HepG2 (cell line): ENCODE data around the gene TLNRD1. TPM values are rescaled to one million over a fixed set of nuclear protein-coding genes. Genes with fewer than 3 reads are reported as not detected.

Source experiments
- BCL6 ChIP-seq: IDR thresholded peaks from 2 replicates; pipeline ENCODE4 v1.6.1; 2016; ENCODE audit warnings: missing genetic modification reagents, missing compliant biosample characterization
- BRD4 ChIP-seq: sonication (generic); formaldehyde crosslinking; IDR thresholded peaks from 2 replicates; pipeline ENCODE4 v1.4.0; 2020; ENCODE audit warnings: missing genetic modification reagents
- CAMTA2 ChIP-seq: sonication (generic); formaldehyde crosslinking; IDR thresholded peaks from 2 replicates; pipeline ENCODE4 v1.4.0; 2020; ENCODE audit warnings: mild to moderate bottlenecking, missing genetic modification reagents, borderline replicate concordance
- CREM ChIP-seq, 2 experiments: sonication (generic) in 1 of 2; formaldehyde crosslinking in 1 of 2; IDR thresholded peaks; 2 replicates each; pipeline versions ENCODE4 v1.4.0 to v1.6.1; 2016 to 2020; ENCODE audit warnings: antibody characterized with exemption in 1 of 2, mild to moderate bottlenecking in 1 of 2, missing genetic modification reagents in 1 of 2
- FIP1L1 ChIP-seq: fragments of 200-400 bp; formaldehyde crosslinking; IDR thresholded peaks from 2 replicates; pipeline ENCODE4 v1.6.1; 2018; ENCODE audit warnings: low read depth, mild to moderate bottlenecking, low read length, moderate library complexity, borderline replicate concordance; ENCODE audit not compliant: insufficient read depth
- ISL2 ChIP-seq: sonication (generic); formaldehyde crosslinking; IDR thresholded peaks from 2 replicates; pipeline ENCODE4 v1.5.0; 2020; ENCODE audit warnings: missing genetic modification reagents
- KDM2A ChIP-seq: sonication (generic); formaldehyde crosslinking; IDR thresholded peaks from 2 replicates; pipeline ENCODE4 v1.4.0; 2020; ENCODE audit warnings: low read depth, missing genetic modification reagents, borderline replicate concordance
- MED1 ChIP-seq: sonication (generic); formaldehyde crosslinking; IDR thresholded peaks from 2 replicates; pipeline ENCODE4 v1.4.0; 2020; ENCODE audit warnings: missing genetic modification reagents
- NFKBIZ ChIP-seq: IDR thresholded peaks from 2 replicates; pipeline ENCODE4 v1.6.1; 2018; ENCODE audit warnings: missing genetic modification reagents, missing compliant biosample characterization
- PITX1 ChIP-seq: sonication (generic); formaldehyde crosslinking; IDR thresholded peaks from 2 replicates; pipeline ENCODE4 v1.5.1; 2020; ENCODE audit warnings: mild to moderate bottlenecking, missing genetic modification reagents
- SPEN ChIP-seq: sonication (generic); formaldehyde crosslinking; IDR thresholded peaks from 2 replicates; pipeline ENCODE4 v1.5.1; 2020; ENCODE audit warnings: low read depth, mild to moderate bottlenecking, missing genetic modification reagents
- ZKSCAN5 ChIP-seq: sonication (generic); formaldehyde crosslinking; IDR thresholded peaks from 2 replicates; pipeline ENCODE4 v1.5.1; 2020; ENCODE audit warnings: mild to moderate bottlenecking, missing genetic modification reagents
- ZNF253 ChIP-seq: sonication (generic); formaldehyde crosslinking; IDR thresholded peaks from 2 replicates; pipeline ENCODE4 v1.8.0; 2022; ENCODE audit warnings: mild to moderate bottlenecking, missing genetic modification reagents, borderline replicate concordance
- ZNF282 ChIP-seq: fragments of 450-650 bp; IDR thresholded peaks from 2 replicates; pipeline ENCODE4 v1.6.1; 2018; ENCODE audit not compliant: partially characterized antibody
- ZNF326 ChIP-seq: sonication (generic); formaldehyde crosslinking; IDR thresholded peaks from 2 replicates; pipeline ENCODE4 v1.4.0; 2020; ENCODE audit warnings: missing genetic modification reagents, borderline replicate concordance
- ZNF501 ChIP-seq: sonication (generic); formaldehyde crosslinking; IDR thresholded peaks from 2 replicates; pipeline ENCODE4 v1.5.1; 2020; ENCODE audit warnings: mild to moderate bottlenecking, moderate library complexity, missing genetic modification reagents
- ZNF605 ChIP-seq: sonication (generic); formaldehyde crosslinking; IDR thresholded peaks from 2 replicates; pipeline ENCODE4 v1.8.0; 2022; ENCODE audit warnings: mild to moderate bottlenecking, missing genetic modification reagents
- ZNF607 ChIP-seq: sonication (generic); formaldehyde crosslinking; IDR thresholded peaks from 2 replicates; pipeline ENCODE4 v1.5.1; 2020; ENCODE audit warnings: missing genetic modification reagents, mild to moderate bottlenecking, borderline replicate concordance
- ZSCAN21 ChIP-seq: sonication (generic); formaldehyde crosslinking; IDR thresholded peaks from 2 replicates; pipeline ENCODE4 v1.8.0; 2022; ENCODE audit warnings: mild to moderate bottlenecking, missing genetic modification reagents, moderate library complexity, borderline replicate concordance
- polyA plus RNA-seq, 8 experiments: library from polyadenylated mRNA; depleted of rRNA in 3 of 8; stranded (reverse) in 7 of 8; unstranded in 1 of 8; fragments of >200 nt; fragmentation: Illumina TruSeq in 4 of 8; extraction: Trizol in 4 of 8; gene quantifications; 2 replicates each; pipeline versions ENCODE4 v1.2.1 to v1.2.3, GENCODE V29; 2011 to 2016; ENCODE audit warnings: low read depth in 4 of 8, missing spikeins in 1 of 8, mixed read lengths in 1 of 8; ENCODE audit not compliant: insufficient read depth in 1 of 8
- total RNA-seq, 5 experiments: library from RNA; depleted of rRNA; stranded (reverse); fragments of >200 nt; fragmentation: Illumina TruSeq; extraction: Trizol; gene quantifications; 2 replicates each; pipeline ENCODE4 v1.2.3, GENCODE V29; 2016; ENCODE audit warnings: low read depth in 1 of 5
- TF ChIP-seq, protein P1 (sequence below): sonication (generic); formaldehyde crosslinking; IDR thresholded peaks from 2 replicates; pipeline ENCODE4 v1.4.0; 2020; ENCODE audit warnings: missing genetic modification reagents, borderline replicate concordance
- TF ChIP-seq, protein P2 (sequence below): sonication (generic); formaldehyde crosslinking; IDR thresholded peaks from 2 replicates; pipeline ENCODE4 v1.9.0; 2022; ENCODE audit warnings: missing genetic modification reagents, mild to moderate bottlenecking, borderline replicate concordance
- TF ChIP-seq, protein P3 (sequence below): sonication (generic); formaldehyde crosslinking; IDR thresholded peaks from 2 replicates; pipeline ENCODE4 v1.4.0; 2020; ENCODE audit warnings: missing genetic modification reagents; ENCODE audit errors: not compliant biosample characterization

Gene TLNRD1
- total and polyA plus RNA-seq, 2 of the 13 experiments (the other 11 are each of a cell fraction or from before 2014, with no cell fraction given): 3.4 to 5.3 TPM

DNA sequence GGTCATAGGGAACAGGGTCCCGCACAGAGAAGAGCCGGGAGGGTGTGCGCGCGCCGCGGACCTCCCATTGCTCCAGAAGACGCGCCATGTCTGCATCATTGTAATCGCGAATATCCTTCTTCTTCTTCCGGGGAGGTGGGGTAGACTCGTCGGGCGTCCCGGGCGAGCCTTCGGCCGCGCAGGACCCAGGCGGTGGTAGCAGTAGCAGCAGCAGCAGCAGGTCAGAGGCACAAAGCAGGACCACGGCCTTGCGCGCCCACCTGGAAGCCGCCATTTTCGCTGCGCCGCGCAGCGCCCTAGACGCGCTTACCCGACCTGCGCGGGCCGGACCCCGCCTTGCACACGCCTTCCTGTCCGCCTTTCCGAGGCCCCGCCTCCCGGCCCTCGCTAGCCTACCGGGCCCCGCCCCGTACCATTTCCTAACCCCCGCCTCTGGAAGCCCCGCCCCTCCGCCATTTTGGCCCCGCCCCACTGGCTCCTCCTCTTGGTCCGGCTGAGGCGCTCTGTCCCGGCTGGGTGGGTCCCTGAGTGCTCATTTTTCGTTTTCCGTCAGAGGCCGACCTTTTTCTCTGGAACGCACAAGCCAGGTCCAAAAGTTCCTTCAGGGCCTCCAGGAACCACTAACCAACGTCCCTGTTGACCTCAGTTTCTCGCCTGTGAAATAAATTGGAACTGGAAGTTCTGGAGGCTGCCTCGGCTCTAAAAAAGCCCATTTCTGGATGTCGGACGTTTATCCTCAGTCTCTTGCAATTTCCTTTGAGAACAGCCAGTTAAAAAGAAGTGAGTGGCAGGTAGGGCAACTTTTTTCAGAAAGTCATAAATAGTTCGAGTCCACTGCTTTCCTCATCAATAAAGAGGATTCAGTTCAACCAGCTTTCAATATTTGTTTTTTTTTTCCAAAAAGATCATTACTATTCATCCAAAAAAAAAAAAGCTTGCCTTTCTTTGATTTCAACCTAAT, 10.9 kb upstream of the TLNRD1 start, which contains the start of gene MESD (continued):
- TF ChIP-seq SPEN (CRISPR knock-in tag): no peak
- peak; percentile 79; the same call in 1 of the 2 replicates for TF ChIP-seq ZSCAN21 (CRISPR knock-in tag)
- no peak for TF ChIP-seq CAMTA2 (CRISPR knock-in tag)
- TF ChIP-seq, protein P1, sequence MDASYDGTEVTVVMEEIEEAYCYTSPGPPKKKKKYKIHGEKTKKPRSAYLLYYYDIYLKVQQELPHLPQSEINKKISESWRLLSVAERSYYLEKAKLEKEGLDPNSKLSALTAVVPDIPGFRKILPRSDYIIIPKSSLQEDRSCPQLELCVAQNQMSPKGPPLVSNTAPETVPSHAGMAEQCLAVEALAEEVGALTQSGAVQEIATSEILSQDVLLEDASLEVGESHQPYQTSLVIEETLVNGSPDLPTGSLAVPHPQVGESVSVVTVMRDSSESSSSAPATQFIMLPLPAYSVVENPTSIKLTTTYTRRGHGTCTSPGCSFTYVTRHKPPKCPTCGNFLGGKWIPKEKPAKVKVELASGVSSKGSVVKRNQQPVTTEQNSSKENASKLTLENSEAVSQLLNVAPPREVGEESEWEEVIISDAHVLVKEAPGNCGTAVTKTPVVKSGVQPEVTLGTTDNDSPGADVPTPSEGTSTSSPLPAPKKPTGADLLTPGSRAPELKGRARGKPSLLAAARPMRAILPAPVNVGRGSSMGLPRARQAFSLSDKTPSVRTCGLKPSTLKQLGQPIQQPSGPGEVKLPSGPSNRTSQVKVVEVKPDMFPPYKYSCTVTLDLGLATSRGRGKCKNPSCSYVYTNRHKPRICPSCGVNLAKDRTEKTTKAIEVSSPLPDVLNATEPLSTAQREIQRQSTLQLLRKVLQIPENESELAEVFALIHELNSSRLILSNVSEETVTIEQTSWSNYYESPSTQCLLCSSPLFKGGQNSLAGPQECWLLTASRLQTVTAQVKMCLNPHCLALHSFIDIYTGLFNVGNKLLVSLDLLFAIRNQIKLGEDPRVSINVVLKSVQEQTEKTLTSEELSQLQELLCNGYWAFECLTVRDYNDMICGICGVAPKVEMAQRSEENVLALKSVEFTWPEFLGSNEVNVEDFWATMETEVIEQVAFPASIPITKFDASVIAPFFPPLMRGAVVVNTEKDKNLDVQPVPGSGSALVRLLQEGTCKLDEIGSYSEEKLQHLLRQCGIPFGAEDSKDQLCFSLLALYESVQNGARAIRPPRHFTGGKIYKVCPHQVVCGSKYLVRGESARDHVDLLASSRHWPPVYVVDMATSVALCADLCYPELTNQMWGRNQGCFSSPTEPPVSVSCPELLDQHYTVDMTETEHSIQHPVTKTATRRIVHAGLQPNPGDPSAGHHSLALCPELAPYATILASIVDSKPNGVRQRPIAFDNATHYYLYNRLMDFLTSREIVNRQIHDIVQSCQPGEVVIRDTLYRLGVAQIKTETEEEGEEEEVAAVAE (CRISPR knock-in tag): 0 out of 2 replicates have a peak, but pooled peaks have one; percentile 50
- TF ChIP-seq KDM2A (CRISPR knock-in tag): peak; percentile 87; the same call in 1 of the 2 replicates
- no peak for TF ChIP-seq ZNF253 (CRISPR knock-in tag)
- TF ChIP-seq, protein P2, sequence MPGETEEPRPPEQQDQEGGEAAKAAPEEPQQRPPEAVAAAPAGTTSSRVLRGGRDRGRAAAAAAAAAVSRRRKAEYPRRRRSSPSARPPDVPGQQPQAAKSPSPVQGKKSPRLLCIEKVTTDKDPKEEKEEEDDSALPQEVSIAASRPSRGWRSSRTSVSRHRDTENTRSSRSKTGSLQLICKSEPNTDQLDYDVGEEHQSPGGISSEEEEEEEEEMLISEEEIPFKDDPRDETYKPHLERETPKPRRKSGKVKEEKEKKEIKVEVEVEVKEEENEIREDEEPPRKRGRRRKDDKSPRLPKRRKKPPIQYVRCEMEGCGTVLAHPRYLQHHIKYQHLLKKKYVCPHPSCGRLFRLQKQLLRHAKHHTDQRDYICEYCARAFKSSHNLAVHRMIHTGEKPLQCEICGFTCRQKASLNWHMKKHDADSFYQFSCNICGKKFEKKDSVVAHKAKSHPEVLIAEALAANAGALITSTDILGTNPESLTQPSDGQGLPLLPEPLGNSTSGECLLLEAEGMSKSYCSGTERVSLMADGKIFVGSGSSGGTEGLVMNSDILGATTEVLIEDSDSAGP (CRISPR knock-in tag): peak; percentile 68; the same call in 1 of the 2 replicates
- TF ChIP-seq ZKSCAN5: no peak
- no peak for TF ChIP-seq BCL6
- TF ChIP-seq BRD4 (CRISPR knock-in tag): peak; percentile 75
- TF ChIP-seq, protein P3, sequence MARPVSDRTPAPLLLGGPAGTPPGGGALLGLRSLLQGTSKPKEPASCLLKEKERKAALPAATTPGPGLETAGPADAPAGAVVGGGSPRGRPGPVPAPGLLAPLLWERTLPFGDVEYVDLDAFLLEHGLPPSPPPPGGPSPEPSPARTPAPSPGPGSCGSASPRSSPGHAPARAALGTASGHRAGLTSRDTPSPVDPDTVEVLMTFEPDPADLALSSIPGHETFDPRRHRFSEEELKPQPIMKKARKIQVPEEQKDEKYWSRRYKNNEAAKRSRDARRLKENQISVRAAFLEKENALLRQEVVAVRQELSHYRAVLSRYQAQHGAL (CRISPR knock-in tag): no peak
- peak; percentile 48 for TF ChIP-seq MED1 (CRISPR knock-in tag)
- no peak for TF ChIP-seq PITX1 (CRISPR knock-in tag)
- peak; percentile 54; the same call in 1 of the 2 replicates for TF ChIP-seq ZNF501 (CRISPR knock-in tag)
- TF ChIP-seq NFKBIZ (CRISPR knock-in tag): no peak
- peak; percentile 65; the same call in 1 of the 2 replicates for TF ChIP-seq ZNF607
- no peak for TF ChIP-seq FIP1L1
- peak; percentile 27; the same call in 1 of the 2 replicates for TF ChIP-seq ZNF605
- no peak for TF ChIP-seq ZNF282
- TF ChIP-seq CREM (IDR thresholded peaks at IDR 0.05): no peak; the same call in 1 of the 2 replicates
- no peak for TF ChIP-seq CREM (CRISPR knock-in tag; IDR thresholded peaks at IDR 0.05)
- peak; percentile 54 for TF ChIP-seq ISL2 (CRISPR knock-in tag)
- no peak for TF ChIP-seq ZNF326 (CRISPR knock-in tag)
